Activated CD4-positive, alpha-beta T cell treated with anti-CD3 and anti-CD28 coated beads, Interleukin-2, Interleukin-4, amounts not matched to agents 100 ng/mL and 50 ng/mL, durations not matched to agents 16 hours and 8 hours (primary cell): ENCODE data around the gene DNAH6.
A peak's percentile ranks its signal among the peaks of the same experiment; 100 is the strongest.
"Not testable (repeated sequence)": the region's sequence is repeated elsewhere in the genome, so short reads cannot be mapped to it uniquely, and the experiment has no call there.

ENCODE experiments used
- DNase-seq: peaks from one replicate; pipeline ENCODE4 v3.0.0-alpha.2; 2020; ENCODE audit warnings: low spot score

DNAH6 gene

DNA sequence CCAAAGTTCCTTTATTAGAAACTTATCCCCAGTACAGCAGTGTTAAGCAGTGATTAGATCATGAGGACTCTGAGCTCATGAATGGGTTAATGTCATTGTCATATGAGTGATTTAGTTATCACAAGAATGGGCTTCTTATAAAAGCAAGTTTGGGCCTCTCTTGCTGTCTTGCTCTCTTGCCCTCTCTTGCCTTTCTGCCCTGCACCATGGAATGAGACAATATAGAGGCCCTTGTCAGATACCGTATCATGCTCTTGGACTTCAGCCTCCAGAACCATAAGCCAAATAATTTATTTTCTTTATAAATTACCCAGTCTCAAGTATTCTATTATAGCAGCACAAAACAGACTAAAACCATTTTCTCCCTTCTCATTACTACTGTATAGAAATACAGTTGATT lies 238.8 kb downstream of the DNAH6 start:
- no peak for DNase-seq

DNA sequence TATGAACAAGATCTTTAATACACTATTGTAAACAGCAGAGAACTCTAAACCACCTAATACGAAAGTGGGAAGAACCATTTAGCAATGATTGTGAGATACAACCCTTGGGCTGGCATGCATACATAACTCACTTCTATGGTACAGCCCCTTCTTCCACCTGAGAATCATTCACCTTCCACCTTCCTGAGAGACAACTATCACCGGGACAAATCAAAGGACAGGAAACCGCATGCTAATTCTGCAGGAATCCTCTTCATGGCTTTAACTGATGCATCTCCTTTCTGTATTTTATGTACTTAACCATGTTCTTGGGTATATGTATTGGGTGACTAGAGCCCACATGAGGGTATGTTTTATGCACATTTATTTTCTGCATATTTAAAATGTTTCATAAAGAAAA lies 241.3 kb downstream of the DNAH6 start:
- no peak for DNase-seq

DNA sequence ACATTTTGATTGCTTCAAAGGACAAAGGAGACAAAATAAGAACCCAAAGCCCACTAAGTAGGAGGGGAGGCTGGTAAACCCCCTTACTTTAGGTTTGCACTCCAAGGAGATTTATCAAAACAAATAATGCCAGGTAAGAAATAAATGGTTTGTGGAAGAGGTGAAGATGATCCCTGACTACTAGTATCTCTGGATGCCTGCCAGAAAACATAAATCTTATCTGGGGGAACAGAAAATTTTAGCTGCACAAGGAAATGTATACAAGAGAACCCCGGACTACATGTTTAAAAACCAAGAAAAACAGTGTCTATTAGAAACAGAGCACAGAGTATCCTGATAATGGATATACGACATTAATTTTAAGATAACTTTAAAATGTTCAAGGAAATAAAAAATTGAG lies 250.5 kb downstream of the DNAH6 start:
- no peak for DNase-seq

DNA sequence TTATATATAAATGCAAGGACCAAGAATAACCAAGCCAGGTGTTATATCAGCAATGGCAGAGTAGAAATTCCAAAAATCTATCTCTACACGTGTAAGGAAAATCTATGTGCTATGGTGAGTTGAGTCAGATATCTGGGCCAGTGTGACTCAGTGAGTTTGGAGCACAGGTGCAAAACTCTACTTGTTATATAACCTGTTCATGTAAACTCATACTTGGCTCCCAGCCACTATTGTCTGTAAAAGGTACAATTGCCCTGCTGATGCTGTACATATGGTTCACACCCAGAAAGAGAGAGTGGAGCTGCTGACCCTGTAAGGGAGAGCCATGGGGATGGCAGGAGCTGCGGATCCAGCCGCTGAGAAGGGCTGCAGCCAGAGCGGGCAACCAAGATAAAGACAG lies 252.5 kb downstream of the DNAH6 start:
- no peak for DNase-seq

DNA sequence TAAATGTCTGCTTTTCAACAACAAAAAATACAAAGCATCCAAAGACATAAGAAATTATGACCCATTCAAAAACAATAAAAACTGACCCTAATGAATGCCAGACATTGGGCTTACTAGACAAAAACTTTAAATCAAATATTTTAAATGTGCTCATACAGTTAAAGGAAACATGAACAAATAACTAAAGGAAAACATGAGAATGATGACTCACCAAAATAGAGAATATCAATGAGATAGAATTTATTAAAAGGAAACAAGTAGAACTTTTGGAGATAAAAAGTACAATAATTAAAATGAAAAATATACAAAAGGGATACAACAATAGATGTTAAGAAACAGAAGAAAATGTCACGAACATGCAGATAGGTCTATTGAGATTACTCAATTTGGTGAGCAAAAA lies 254.0 kb downstream of the DNAH6 start:
- no peak for DNase-seq

- no peak for DNase-seq
Measured at GRCh38 chr2:84771251-84771650, 255.0 kb downstream of the DNAH6 start.

DNA sequence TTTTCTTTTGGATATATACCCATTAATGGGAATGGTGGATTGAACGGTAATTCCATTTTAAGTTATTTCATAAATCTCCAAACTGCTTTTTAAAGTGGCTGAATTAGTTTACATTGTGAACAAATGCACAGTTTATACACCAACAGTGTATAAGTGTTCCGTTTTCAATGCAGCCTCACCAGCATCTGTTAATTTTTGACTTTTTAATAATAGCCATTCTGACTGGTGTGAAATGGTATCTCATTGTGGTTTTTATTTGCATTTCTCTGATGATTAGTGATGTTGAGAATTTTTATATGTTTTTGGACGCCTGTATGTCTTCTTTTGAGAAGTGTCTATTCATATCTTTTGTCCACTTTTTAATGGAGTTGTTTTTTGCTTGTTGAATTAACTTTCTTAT lies 257.3 kb downstream of the DNAH6 start:
- not testable (repeated sequence) for DNase-seq

- DNase-seq: no peak
Measured at GRCh38 chr2:84776011-84776410, 259.7 kb downstream of the DNAH6 start.

DNA sequence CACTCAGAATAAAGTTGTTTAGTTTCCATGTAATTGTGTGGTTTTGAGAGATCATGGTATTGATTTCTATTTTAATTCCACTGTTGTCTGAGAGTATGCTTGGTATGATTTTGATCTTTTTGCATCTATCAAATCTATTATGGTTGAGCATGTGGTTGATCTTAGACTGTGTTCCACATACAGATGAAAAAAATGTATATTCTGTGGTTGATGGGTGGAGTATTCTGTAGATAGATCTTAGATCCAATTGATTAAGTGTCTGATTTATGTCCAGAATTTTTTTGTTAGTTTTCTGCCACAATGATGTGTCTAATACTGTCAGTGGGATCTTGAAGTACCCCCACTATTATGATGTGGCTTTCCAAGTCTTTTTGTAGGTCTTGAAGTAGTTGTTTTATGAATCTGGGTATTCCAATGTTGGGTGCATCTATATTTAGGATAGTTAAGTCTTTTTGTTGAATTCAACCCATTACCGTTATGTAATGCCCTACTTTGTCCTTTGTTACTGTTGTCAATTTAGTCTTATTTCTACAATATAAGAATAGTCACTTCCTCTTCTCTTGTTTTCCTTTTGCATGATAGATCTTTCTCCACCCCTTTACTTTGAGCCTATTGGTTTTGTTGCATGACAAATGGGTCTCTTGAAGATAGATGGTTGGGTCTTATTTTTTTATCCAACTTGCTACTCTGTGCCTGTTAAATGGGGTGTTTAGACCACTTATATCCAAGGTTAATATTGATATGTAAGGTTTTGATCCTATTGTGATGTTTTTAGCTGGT lies 262.8 kb downstream of the DNAH6 start:
- DNase-seq: no peak

- no peak for DNase-seq
Measured at GRCh38 chr2:84779781-84780180, 263.5 kb downstream of the DNAH6 start.

GRCh38 chr2:84781942-84782716 lies 265.8 kb downstream of the DNAH6 start:
- DNase-seq: peak; percentile 64

- peak; percentile 44 for DNase-seq
Measured at GRCh38 chr2:84782717-84783442, 266.6 kb downstream of the DNAH6 start.

DNA sequence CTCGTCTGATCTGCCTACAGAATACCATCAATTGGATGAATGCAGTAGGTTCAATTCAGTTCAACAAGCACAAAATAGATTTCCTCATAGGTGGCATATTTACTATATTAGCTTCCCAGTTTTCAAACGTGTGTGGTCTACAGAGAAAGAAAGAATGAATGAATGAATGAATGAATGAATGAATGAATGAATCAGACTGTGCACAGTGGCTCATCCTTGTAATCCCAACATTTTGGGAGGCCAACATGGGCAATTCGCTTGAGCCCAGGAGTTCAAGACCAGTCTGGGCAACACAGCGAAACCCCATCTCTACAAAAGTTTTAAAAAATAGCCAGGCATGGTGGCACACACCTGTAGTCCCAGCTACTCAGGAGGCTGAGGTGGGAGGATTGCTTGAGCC lies 269.7 kb downstream of the DNAH6 start:
- DNase-seq: no peak

- no peak for DNase-seq
Measured at GRCh38 chr2:84786601-84787000, 270.3 kb downstream of the DNAH6 start.

GRCh38 chr2:84788027-84788426 lies 271.7 kb downstream of the DNAH6 start:
- no peak for DNase-seq

- DNase-seq: no peak
Measured at GRCh38 chr2:84788498-84788897, 272.2 kb downstream of the DNAH6 start.

DNA sequence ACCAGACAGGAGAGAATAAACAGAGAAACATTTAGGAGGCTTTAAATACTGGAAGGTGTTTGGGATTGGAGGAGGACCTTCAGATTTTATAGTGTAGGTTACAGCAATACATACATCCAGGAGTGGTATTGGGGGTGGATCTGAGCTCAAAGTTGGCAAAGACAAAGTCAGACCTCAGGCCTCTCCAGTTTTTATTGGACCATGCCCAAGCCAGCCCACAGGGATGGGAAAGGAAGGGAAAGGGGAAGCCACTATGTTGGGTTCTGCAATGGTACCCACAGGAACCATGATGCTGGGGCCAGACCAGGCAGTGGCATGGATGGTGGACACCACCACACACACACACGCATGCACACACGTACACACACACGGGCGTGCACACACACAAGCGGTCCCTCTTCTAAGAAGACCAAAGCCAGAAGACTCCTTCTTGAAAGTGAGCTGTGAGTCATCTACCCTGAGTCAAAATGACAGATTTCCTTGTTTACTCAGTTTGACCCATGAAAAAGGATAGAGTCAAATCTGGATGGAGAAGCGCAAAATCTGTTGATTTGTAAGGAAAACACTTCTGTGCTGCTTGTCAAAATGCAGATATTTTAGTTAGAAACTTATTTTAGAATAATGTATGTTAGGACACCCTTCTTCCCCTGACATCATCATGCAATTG lies 276.7 kb downstream of the DNAH6 start:
- no peak for DNase-seq

GRCh38 chr2:84793641-84794040 lies 277.3 kb downstream of the DNAH6 start:
- no peak for DNase-seq

DNA sequence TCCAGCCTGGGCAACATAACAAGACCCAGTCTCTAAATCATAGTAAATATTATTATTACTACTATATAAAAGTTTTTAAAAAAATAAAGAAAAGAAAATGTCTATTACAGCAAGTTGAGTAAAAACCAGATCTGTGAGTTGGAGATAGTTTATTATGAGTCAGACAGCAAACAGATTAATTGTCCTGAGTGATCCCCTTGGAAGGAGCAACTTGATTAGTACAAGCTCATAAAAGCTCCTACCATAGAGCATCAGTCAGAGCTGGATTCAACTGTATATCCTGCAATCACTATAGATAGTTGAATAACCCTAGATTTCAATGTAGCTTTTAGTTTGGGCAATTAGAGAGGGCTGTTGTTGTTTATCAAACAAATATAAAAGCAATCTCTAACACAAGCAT lies 280.5 kb downstream of the DNAH6 start:
- no peak for DNase-seq

- no peak for DNase-seq
Measured at GRCh38 chr2:84797271-84797670, 281.0 kb downstream of the DNAH6 start.

DNA sequence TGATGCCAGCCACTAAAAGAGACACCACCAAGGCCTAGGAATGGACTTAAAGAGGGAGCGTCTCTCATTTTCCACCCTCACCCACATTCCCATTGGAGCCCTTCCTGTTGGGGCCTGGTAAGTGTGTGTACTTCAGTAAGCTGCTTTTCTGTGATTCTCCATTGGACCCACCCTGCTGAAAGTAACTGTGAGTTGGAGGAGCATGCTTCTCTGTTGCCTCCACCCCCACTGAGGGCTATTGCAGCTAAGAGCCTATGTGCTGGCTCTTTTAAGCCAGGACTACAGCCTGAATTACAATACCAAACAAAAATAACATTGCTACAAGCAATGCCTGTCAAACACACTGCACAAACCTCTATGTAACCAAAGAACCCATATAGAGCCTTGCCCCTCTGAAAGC lies 283.5 kb downstream of the DNAH6 start:
- no peak for DNase-seq

DNA sequence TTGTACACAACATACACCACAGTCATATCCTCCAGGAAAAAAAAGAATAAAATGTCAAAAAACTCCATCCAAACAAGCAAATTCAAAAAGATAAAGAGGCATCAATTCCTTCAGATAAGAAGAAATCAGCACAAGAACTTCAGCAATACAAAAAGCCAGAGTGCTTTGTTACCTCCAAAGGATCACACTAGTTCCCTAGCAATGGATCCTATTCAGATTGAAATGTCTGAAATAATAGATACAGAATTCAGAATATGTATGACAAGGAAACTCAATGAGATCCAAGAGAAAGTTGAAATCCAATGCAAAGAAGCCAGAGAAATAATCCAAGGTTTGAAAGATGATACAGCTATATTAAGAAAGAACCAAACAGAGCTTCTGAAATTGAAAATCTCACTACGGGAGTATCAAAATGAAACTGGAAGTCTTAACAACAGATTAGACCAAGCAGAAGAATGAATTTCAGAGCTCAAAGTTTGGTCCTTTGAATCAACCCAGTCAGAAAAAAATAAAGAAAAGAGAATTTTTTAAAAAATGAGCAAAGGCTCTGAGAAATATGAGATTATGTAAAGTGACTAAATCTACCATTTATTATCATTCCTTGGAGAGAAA lies 284.0 kb downstream of the DNAH6 start:
- peak; percentile 25 for DNase-seq
